Cardiac muscle cell (in vitro differentiated cells and primary cell): ENCODE data around the gene SLC35B1. TPM values are rescaled to one million over a fixed set of nuclear protein-coding genes. Genes with fewer than 3 reads are reported as not detected.
"Not testable (repeated sequence)": the region's sequence is repeated elsewhere in the genome, so short reads cannot be mapped to it uniquely, and the experiment has no call there.

ENCODE experiments used
- DNase-seq, 2 donors: peaks; one replicate each; pipeline versions ENCODE4 v3.0.0 to v3.0.0-alpha.2; 2010 to 2017; ENCODE audit warnings: low read depth in 1 of 2, low spot score in 1 of 2
- H3K27ac ChIP-seq: fragments of 200-600 bp; sonication (generic); 2 replicates; pipeline ENCODE4 v1.5.1; 2016
- H3K27me3 ChIP-seq: fragments of 200-600 bp; sonication (generic); 2 replicates; pipeline ENCODE4 v1.6.0; 2016; ENCODE audit warnings: control low read depth
- H3K36me3 ChIP-seq: fragments of 200-600 bp; sonication (generic); 2 replicates; pipeline ENCODE4 v1.5.1; 2016; ENCODE audit warnings: control low read depth
- H3K4me1 ChIP-seq: fragments of 200-600 bp; sonication (generic); 2 replicates; pipeline ENCODE4 v1.8.1; 2017; ENCODE audit warnings: low read depth, mild to moderate bottlenecking, mixed run types
- H3K4me3 ChIP-seq: fragments of 200-600 bp; sonication (generic); 2 replicates; pipeline ENCODE4 v1.5.1; 2016; ENCODE audit warnings: mild to moderate bottlenecking
- H3K9me3 ChIP-seq: fragments of 200-600 bp; sonication (generic); 2 replicates; pipeline ENCODE4 v1.5.1; 2017; ENCODE audit warnings: low read depth, mild to moderate bottlenecking, control low read depth
- polyA plus RNA-seq: library from polyadenylated mRNA; unstranded; fragments of >200 nt; fragmentation: Nextera tagmentation; extraction: Ambion mirVana; gene quantifications from 2 replicates; pipeline ENCODE4 v1.2.1, GENCODE V29; 2016
- total RNA-seq: library from RNA; depleted of rRNA; stranded (reverse); fragments of >200 nt; gene quantifications from 2 replicates; pipeline ENCODE4 v1.2.3, GENCODE V29; 2016
- TF ChIP-seq, protein P1 (sequence below): IDR thresholded peaks from 2 replicates; pipeline ENCODE4 v1.5.1; 2012; ENCODE audit warnings: low read depth, mild to moderate bottlenecking, low read length

Gene SLC35B1
- total and polyA plus RNA-seq, 2 experiments from 2014 or later, result 73.3 to 143 TPM

DNA sequence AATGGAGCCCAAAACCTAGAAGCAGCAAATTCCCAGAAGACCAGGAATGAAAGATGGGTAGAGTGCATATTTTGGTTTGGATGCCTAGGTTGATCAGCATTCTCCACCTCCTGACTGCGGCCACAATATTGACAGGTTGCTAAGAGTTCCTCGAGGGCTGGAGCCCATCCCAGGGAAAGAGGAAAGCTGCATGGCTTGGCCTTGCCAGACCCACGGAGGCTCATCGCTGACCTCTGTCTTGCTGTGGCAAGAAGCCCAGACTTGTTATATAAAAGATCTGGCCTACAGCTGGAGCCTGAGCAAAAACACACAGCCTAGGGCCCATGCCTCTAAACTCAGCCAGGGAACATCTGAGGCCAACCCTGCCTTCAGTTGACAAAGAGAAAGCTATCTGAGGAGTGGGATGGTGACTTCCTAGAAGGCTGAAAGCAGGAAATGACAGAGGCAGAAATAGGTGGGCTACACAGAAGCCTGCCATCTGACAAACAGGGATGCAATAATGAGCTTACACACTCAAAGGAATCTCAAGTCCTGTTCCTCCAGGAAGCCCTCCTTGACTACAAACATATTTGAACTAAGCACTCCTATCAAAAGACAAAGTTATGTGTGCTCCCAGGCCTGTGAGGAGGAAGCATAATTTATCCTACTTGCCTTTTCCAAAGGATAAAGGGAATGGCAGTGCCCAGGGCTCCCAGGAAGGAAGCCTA lies 22.5 kb upstream of the SLC35B1 start:
- no peak overlapping the region for H3K4me3 ChIP-seq
- no peaks in the 10 kb centered on the region for H3K9me3 ChIP-seq
- DNase-seq, result peak in 1 of 2 donors; percentile 96
- H3K27me3 ChIP-seq, result no peaks in the 10 kb centered on the region
- H3K4me1 ChIP-seq, result no peaks in the 10 kb centered on the region
- no peak overlapping the region for H3K27ac ChIP-seq
- TF ChIP-seq, protein P1, sequence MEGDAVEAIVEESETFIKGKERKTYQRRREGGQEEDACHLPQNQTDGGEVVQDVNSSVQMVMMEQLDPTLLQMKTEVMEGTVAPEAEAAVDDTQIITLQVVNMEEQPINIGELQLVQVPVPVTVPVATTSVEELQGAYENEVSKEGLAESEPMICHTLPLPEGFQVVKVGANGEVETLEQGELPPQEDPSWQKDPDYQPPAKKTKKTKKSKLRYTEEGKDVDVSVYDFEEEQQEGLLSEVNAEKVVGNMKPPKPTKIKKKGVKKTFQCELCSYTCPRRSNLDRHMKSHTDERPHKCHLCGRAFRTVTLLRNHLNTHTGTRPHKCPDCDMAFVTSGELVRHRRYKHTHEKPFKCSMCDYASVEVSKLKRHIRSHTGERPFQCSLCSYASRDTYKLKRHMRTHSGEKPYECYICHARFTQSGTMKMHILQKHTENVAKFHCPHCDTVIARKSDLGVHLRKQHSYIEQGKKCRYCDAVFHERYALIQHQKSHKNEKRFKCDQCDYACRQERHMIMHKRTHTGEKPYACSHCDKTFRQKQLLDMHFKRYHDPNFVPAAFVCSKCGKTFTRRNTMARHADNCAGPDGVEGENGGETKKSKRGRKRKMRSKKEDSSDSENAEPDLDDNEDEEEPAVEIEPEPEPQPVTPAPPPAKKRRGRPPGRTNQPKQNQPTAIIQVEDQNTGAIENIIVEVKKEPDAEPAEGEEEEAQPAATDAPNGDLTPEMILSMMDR, result no peak
- no peaks in the 10 kb centered on the region for H3K36me3 ChIP-seq

GRCh38 chr17:49729069-49729468 lies 21.3 kb upstream of the SLC35B1 start:
- TF ChIP-seq, protein P1, result no peak
- Histone ChIP-seq H3K27ac (no peak overlapping the region), H3K9me3 (no peaks in the 10 kb centered on the region), H3K4me1 (no peaks in the 10 kb centered on the region), H3K4me3 (no peak overlapping the region), H3K27me3 (no peaks in the 10 kb centered on the region), H3K36me3 (no peaks in the 10 kb centered on the region)
- no peak for DNase-seq

DNA sequence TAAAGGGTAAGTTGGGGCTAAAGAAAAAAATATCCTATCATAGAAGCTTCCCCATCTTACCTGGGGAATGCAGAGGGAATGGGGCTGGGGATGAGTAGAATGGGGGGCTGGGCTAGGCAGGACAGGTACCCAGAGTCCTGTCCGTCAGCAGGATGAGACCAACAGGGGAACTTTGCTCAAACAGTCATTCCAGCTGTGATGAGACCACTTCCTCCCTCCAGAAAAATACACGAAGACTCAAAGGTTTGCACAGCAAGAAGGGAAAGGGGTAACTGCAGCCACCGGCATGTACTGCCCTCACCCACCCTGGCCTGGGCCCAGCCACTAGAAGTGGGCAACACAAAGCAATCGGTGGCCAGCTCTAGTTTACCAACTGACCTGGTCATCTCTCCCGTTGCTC lies 20.7 kb upstream of the SLC35B1 start:
- no peaks in the 10 kb centered on the region for H3K27me3 ChIP-seq
- no peak overlapping the region for H3K27ac ChIP-seq
- H3K4me1 ChIP-seq, result peaks cover 3% of the 10 kb centered on the region
- no peaks in the 10 kb centered on the region for H3K9me3 ChIP-seq
- H3K4me3 ChIP-seq, result no peak overlapping the region
- H3K36me3 ChIP-seq, result no peaks in the 10 kb centered on the region
- DNase-seq, result no peak
- TF ChIP-seq, protein P1, result no peak

- Histone ChIP-seq H3K9me3 (no peaks in the 10 kb centered on the region), H3K4me1 (peaks cover 9% of the 10 kb centered on the region)
These were observed 19.6 kb upstream of the SLC35B1 start for GRCh38 chr17:49727380-49727779.

DNA sequence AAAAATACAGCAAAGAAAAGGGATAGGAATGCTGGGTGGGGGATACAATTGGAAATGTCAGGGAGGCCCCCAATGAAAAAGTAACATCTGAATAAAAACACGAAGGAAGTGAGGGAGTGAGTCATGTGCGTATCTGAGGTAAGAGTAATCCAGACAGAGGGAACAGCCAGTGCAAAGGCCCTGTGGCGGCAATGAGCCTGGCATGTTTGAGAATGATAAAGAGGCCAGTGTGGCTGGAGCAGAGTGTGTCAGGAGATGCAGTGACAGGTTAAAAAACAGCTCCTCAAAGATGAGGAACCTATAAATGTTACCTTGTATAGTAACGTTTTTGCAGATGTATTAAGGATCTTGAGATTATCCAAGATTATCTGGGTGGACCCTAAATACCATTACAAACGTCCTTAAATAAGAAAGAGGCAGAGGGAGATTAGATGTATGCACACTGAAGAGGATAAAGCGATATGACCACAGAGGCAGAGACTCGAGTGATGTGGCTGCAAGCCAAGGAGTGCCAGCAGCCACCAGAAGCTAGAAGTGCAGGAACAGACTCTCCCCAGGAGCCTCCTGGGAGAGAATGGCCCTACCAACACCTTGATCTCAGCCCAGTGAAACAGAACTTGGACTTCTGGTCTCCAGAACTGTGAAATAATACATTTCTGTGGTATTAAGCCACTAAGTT lies 17.8 kb upstream of the SLC35B1 start:
- DNase-seq, result no peak
- H3K27me3 ChIP-seq, result no peaks in the 10 kb centered on the region
- H3K9me3 ChIP-seq, result no peaks in the 10 kb centered on the region
- H3K36me3 ChIP-seq, result peaks cover 5% of the 10 kb centered on the region
- no peak overlapping the region for H3K27ac ChIP-seq
- peaks cover 9% of the 10 kb centered on the region for H3K4me1 ChIP-seq
- H3K4me3 ChIP-seq, result no peak overlapping the region
- TF ChIP-seq, protein P1, result no peak

More at GRCh38 chr17:49727380-49727779, 19.6 kb upstream of the SLC35B1 start:
- Histone ChIP-seq H3K27ac (no peak overlapping the region), H3K4me3 (no peak overlapping the region), H3K36me3 (no peaks in the 10 kb centered on the region), H3K27me3 (no peaks in the 10 kb centered on the region)
- no peak for DNase-seq
- TF ChIP-seq, protein P1, result no peak

- not testable (repeated sequence) for H3K4me1 ChIP-seq, DNase-seq, H3K27me3 ChIP-seq, H3K4me3 ChIP-seq, H3K9me3 ChIP-seq
- Histone ChIP-seq H3K27ac (peak overlapping the region; percentile 80), H3K36me3 (peaks cover 12% of the 10 kb centered on the region)
These were observed 16.8 kb upstream of the SLC35B1 start for GRCh38 chr17:49724552-49724951.
